ENCODE data around the gene VPS8.

The VPS8 gene

GRCh38 chr3:184811999-184812661 is at the start of gene VPS8:
TSS of gene VPS8 (plus strand) at chr3:184812166. CDS start at chr3:184824633, 12,467 bp downstream.
- Histone ChIP-seq H3K27ac (ENCODE audit: low read depth, low read length) (peak within 1 kb of the TSS; percentile 53), H3K27me3 (ENCODE audit: control insufficient read depth, insufficient read depth, low read length) (no peaks in the 10 kb centered on the region), H3K9ac (ENCODE audit: low read length) (peak within 1 kb of the TSS; percentile 46), H3K4me1 (ENCODE audit: control insufficient read depth, insufficient read depth, low read length) (peaks cover 6% of the 10 kb centered on the region), H3K36me3 (ENCODE audit: control insufficient read depth, insufficient read depth, low read length) (no peaks in the 10 kb centered on the region), H3K4me3 (ENCODE audit: low read length) (peak within 1 kb of the TSS; percentile 87)

- Histone ChIP-seq H3K27me3 (ENCODE audit: control insufficient read depth, insufficient read depth, low read length) (peaks cover 2% of the 10 kb centered on the region), H3K36me3 (ENCODE audit: control insufficient read depth, insufficient read depth, low read length) (no peaks in the 10 kb centered on the region), H3K4me3 (ENCODE audit: low read length) (no peak overlapping the region), H3K9ac (ENCODE audit: low read length) (no peak overlapping the region), H3K27ac (ENCODE audit: low read depth, low read length) (no peak overlapping the region), H3K4me1 (ENCODE audit: control insufficient read depth, insufficient read depth, low read length) (no peaks in the 10 kb centered on the region)
Measured at GRCh38 chr3:184764191-184764590, 47.8 kb upstream of the VPS8 start.

GRCh38 chr3:184765047-184765729 is 46.8 kb upstream of the VPS8 start:
- H3K4me3 ChIP-seq (ENCODE audit: low read length), result no peak overlapping the region
- H3K36me3 ChIP-seq (ENCODE audit: control insufficient read depth, insufficient read depth, low read length), result no peaks in the 10 kb centered on the region
- no peak overlapping the region for H3K27ac ChIP-seq (ENCODE audit: low read depth, low read length)
- H3K27me3 ChIP-seq (ENCODE audit: control insufficient read depth, insufficient read depth, low read length), result peaks cover 2% of the 10 kb centered on the region
- H3K9ac ChIP-seq (ENCODE audit: low read length), result no peak overlapping the region
- H3K4me1 ChIP-seq (ENCODE audit: control insufficient read depth, insufficient read depth, low read length), result no peaks in the 10 kb centered on the region

- H3K4me3 ChIP-seq (ENCODE audit: low read length), result no peak overlapping the region
- H3K4me1 ChIP-seq (ENCODE audit: control insufficient read depth, insufficient read depth, low read length), result no peaks in the 10 kb centered on the region
- H3K27me3 ChIP-seq (ENCODE audit: control insufficient read depth, insufficient read depth, low read length), result peaks cover 2% of the 10 kb centered on the region
- H3K9ac ChIP-seq (ENCODE audit: low read length), result no peak overlapping the region
- H3K36me3 ChIP-seq (ENCODE audit: control insufficient read depth, insufficient read depth, low read length), result no peaks in the 10 kb centered on the region
- no peak overlapping the region for H3K27ac ChIP-seq (ENCODE audit: low read depth, low read length)
Measured at GRCh38 chr3:184765730-184766074, 46.3 kb upstream of the VPS8 start.

GRCh38 chr3:184766555-184767261 is 45.3 kb upstream of the VPS8 start:
- Histone ChIP-seq H3K9ac (ENCODE audit: low read length) (no peak overlapping the region), H3K4me1 (ENCODE audit: control insufficient read depth, insufficient read depth, low read length) (no peaks in the 10 kb centered on the region), H3K27me3 (ENCODE audit: control insufficient read depth, insufficient read depth, low read length) (peaks cover 2% of the 10 kb centered on the region), H3K36me3 (ENCODE audit: control insufficient read depth, insufficient read depth, low read length) (no peaks in the 10 kb centered on the region), H3K27ac (ENCODE audit: low read depth, low read length) (no peak overlapping the region), H3K4me3 (ENCODE audit: low read length) (no peak overlapping the region)

GRCh38 chr3:184767377-184767776 is 44.6 kb upstream of the VPS8 start:
- Histone ChIP-seq H3K27me3 (ENCODE audit: control insufficient read depth, insufficient read depth, low read length) (peaks cover 2% of the 10 kb centered on the region), H3K9ac (ENCODE audit: low read length) (no peak overlapping the region), H3K4me3 (ENCODE audit: low read length) (no peak overlapping the region), H3K4me1 (ENCODE audit: control insufficient read depth, insufficient read depth, low read length) (no peaks in the 10 kb centered on the region), H3K36me3 (ENCODE audit: control insufficient read depth, insufficient read depth, low read length) (no peaks in the 10 kb centered on the region), H3K27ac (ENCODE audit: low read depth, low read length) (no peak overlapping the region)

GRCh38 chr3:184769382-184770170 is 42.4 kb upstream of the VPS8 start:
- Histone ChIP-seq H3K27me3 (ENCODE audit: control insufficient read depth, insufficient read depth, low read length) (peaks cover 2% of the 10 kb centered on the region), H3K4me1 (ENCODE audit: control insufficient read depth, insufficient read depth, low read length) (no peaks in the 10 kb centered on the region), H3K27ac (ENCODE audit: low read depth, low read length) (no peak overlapping the region), H3K9ac (ENCODE audit: low read length) (no peak overlapping the region), H3K36me3 (ENCODE audit: control insufficient read depth, insufficient read depth, low read length) (no peaks in the 10 kb centered on the region), H3K4me3 (ENCODE audit: low read length) (no peak overlapping the region)

- H3K36me3 ChIP-seq (ENCODE audit: control insufficient read depth, insufficient read depth, low read length), result no peaks in the 10 kb centered on the region
- H3K27ac ChIP-seq (ENCODE audit: low read depth, low read length), result no peak overlapping the region
- no peak overlapping the region for H3K4me3 ChIP-seq (ENCODE audit: low read length)
- H3K4me1 ChIP-seq (ENCODE audit: control insufficient read depth, insufficient read depth, low read length), result no peaks in the 10 kb centered on the region
- no peaks in the 10 kb centered on the region for H3K27me3 ChIP-seq (ENCODE audit: control insufficient read depth, insufficient read depth, low read length)
- H3K9ac ChIP-seq (ENCODE audit: low read length), result no peak overlapping the region
Measured at GRCh38 chr3:184770541-184770940, 41.4 kb upstream of the VPS8 start.

- no peaks in the 10 kb centered on the region for H3K27me3 ChIP-seq (ENCODE audit: control insufficient read depth, insufficient read depth, low read length)
- no peak overlapping the region for H3K4me3 ChIP-seq (ENCODE audit: low read length)
- no peaks in the 10 kb centered on the region for H3K36me3 ChIP-seq (ENCODE audit: control insufficient read depth, insufficient read depth, low read length)
- no peaks in the 10 kb centered on the region for H3K4me1 ChIP-seq (ENCODE audit: control insufficient read depth, insufficient read depth, low read length)
- H3K9ac ChIP-seq (ENCODE audit: low read length), result no peak overlapping the region
- no peak overlapping the region for H3K27ac ChIP-seq (ENCODE audit: low read depth, low read length)
Measured at GRCh38 chr3:184771301-184772127, 40.5 kb upstream of the VPS8 start.

GRCh38 chr3:184772667-184773272 is 39.2 kb upstream of the VPS8 start:
- Histone ChIP-seq H3K4me1 (ENCODE audit: control insufficient read depth, insufficient read depth, low read length) (peaks cover 2% of the 10 kb centered on the region), H3K4me3 (ENCODE audit: low read length) (no peak overlapping the region), H3K27ac (ENCODE audit: low read depth, low read length) (no peak overlapping the region), H3K27me3 (ENCODE audit: control insufficient read depth, insufficient read depth, low read length) (no peaks in the 10 kb centered on the region), H3K9ac (ENCODE audit: low read length) (no peak overlapping the region), H3K36me3 (ENCODE audit: control insufficient read depth, insufficient read depth, low read length) (no peaks in the 10 kb centered on the region)

- no peak overlapping the region for H3K9ac ChIP-seq (ENCODE audit: low read length)
- H3K4me3 ChIP-seq (ENCODE audit: low read length), result no peak overlapping the region
- peaks cover 2% of the 10 kb centered on the region for H3K4me1 ChIP-seq (ENCODE audit: control insufficient read depth, insufficient read depth, low read length)
Measured at GRCh38 chr3:184773283-184774186, 38.4 kb upstream of the VPS8 start.

More at GRCh38 chr3:184773283-184774186, 38.4 kb upstream of the VPS8 start:
- H3K36me3 ChIP-seq (ENCODE audit: control insufficient read depth, insufficient read depth, low read length), result no peaks in the 10 kb centered on the region
- no peak overlapping the region for H3K27ac ChIP-seq (ENCODE audit: low read depth, low read length)
- no peaks in the 10 kb centered on the region for H3K27me3 ChIP-seq (ENCODE audit: control insufficient read depth, insufficient read depth, low read length)
